NCI-H146 (cell line): ENCODE measurements around the gene BRWD1.

Source experiments
- DNase-seq: peaks from one replicate; lab custom pipeline; 2025; lab: John Stamatoyannopoulos, UW

Gene BRWD1

DNA sequence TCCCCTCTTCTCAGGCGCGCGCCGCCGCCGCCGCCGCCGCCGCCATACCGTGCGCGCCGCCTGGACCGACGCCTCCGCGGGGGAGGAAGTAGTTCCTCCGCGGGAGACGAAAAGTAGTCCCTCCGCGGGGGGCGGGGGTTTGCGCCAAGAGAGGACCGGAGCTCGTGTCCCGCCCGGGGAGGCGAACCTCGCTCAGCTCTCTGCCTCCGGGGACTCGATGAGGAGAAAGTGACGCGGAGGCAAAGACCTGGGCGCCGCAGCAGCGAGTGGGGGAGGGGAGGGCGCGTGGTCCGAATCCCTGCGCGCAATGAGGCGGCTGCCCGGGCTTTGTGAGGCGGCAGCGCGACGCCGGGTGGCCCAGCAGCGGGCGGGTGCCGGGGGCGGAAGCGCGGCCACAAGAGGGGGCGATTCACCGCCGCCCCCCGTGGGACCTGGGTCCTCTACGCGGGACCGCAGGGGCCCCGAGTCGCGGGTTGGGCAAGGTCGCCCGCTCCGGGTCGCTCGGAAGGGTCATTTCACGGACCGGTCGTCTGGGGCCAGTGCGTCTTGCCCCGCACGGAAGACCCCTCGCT lies at the start of gene BRWD1:
Gene BRWD1, minus strand, starts transcription at position 62 of the 572 bp plus-strand sequence. CDS start 141 bp downstream, outside the sequence.
- peak; percentile 81 for DNase-seq

GRCh38 chr21:39362733-39363132 lies 49.3 kb upstream of the BRWD1 start:
- DNase-seq = no peak

GRCh38 chr21:39359382-39359781 lies 46.0 kb upstream of the BRWD1 start:
- DNase-seq = no peak

- DNase-seq = no peak
Measured at GRCh38 chr21:39353295-39353694, 39.9 kb upstream of the BRWD1 start.

DNA sequence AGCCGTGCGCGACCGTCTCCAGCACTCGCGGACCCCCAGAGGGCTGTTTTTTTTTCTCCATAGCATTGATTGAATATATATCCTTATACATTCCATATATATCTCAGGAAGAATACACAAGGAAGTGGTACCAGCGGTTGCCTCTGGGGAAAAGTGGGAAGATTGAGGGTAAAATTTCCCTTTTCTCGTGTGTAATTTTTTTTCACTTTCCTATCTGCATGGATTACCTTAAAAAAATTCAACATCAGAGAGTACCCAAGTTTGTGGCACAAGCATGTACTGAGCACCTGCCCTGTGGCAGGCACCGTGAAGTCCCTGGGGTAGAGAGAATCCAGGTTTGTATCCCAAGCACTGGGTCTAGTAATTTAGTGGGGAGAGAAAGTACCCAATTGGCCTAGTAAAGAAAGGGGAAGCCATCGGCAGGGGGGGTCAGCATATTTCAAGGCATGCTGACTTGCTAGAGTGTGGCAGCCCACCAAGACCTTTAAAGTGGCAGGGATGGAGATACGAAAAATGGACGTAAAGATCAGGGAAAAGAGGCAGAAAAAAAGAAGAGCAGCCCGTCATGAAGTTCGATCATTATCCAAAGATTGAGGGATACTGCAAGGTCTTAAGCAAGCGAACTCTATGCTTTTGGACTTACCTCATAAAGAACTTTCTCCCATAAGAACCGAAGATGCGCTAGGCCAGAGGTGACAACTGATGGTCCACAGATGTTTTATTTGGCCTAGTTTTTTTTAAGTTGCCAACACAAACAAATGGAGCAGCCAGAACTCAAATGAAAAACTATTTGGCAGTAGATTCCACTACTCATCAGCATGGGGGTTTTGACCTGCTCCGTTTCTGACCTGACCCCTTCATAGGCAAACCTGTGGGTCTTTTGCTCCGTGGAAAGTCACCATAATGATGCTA lies 36.9 kb upstream of the BRWD1 start:
- DNase-seq = no peak

DNA sequence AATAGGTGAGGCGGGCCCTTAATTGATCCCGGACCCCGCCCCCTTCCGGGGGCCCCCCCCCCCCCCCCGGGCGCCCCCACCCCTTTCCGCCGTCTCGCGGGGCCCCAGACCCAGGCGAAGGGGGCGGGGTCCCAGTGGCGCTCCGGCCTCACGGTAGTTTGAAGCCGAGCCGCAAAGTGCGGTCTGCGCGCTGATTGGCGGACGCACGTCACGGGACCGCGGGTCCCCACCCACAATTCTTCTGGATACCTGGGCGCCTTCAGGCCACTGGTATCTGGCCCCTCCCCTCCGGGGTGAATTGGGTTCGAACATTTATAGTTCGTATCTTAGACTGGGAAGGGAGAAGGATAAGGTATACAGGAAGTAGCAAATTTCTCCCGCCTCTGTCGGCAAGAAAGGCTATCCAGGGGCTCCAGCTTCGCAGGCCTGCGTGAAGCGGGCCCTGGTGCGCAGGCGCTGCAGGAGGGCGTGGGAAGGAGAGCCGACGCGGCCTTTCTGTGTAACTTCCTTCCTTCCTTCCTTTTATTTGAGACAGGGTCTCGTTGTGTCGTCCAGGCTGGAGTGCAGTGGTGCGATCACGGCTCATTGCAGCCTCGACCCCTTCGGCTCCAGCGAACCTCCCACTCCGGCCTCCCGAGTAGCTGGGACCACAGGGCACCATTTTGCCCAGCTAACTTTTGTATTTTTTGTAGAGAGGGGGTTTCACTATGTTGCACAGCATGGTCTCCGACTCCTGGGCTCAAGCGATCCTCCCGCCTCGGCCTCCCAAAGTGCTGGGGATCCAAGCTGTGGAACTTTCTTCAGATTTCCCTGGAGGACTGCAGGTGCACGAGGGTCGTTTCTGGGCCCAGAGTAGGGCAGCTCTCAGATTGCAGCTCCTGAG lies 36.0 kb upstream of the BRWD1 start:
- DNase-seq = peak; percentile 95

DNA sequence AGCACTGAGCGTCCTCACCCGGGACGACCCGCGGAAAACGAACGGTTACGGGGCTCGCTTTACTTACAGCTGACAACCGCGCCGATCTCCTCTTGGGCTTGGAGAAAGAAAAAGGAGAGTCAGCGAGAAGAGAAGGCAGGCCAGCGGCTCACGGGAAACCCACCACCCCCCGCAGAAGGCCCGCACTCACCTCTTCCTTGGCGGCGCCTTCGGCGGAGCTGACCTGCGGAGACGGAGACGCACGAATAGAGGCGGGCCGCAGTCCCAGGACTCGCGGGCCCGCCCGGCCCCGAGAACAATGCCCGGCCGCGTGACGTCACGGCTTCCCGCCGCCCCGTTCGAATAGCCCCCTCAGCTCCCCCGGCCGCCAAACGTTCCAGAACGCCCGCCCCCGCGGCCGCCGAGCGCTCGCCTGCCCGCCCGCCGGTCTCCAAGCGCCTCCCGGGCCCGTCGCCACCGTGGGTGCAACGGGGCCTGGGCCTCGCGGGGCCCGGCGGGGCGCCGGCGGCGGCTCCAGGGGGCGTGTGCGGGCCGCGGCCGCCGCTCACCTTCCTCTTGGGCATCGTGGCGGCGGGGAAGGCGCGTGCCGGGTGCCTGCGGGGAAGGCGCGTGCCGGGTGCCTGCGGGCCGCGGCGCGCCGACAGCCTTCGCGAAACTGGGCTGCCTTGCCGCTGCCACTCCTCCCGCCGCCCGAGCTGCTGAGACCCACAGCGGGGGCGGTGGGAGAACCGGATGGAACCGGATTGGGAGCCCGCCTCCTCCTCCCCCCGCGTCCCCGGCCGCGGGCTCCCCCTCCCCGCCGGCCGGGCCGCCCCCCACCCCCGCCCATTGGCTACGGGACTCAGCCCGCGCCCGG lies 35.2 kb upstream of the BRWD1 start, which contains the start of gene HMGN1:
Gene HMGN1, minus strand, starts transcription at position 734 of the 856 bp plus-strand sequence. Its CDS starts 171 bp downstream, at position 563.
- DNase-seq = peak; percentile 95

DNA sequence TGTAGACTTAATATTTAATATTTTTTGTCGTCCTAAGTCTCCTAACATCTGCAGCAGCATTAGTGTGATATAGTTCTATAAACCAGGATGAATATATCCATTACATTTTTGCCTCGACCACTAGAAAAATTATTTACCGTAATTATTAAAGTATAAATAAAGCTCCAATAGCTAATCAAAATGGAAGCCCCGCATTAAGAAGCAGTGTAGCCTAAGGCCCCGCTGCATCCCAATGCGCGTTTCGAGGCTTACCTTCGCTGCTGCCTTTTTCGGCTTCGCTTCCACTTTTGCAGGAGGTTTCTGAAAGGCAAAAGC lies 34.6 kb upstream of the BRWD1 start:
- peak; percentile 37 for DNase-seq

DNA sequence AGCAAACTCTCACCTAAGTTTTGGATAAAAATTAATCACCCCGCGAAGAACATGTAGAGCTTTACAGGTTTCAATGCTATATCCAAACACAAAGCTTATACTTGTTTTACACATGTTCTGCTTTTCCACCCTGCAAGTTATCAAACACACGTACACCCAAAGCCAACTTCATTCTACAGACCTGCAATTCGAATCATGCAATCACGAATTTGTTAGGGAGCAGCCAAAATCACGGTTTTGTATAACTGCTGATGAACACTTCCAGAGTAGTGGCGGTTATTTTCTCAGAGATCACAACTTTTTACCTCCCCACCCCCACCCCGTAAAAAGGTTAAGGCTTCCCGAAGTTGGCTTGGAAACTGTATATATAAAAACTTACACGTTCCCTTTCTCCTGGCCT lies 34.1 kb upstream of the BRWD1 start:
- no peak for DNase-seq

DNA sequence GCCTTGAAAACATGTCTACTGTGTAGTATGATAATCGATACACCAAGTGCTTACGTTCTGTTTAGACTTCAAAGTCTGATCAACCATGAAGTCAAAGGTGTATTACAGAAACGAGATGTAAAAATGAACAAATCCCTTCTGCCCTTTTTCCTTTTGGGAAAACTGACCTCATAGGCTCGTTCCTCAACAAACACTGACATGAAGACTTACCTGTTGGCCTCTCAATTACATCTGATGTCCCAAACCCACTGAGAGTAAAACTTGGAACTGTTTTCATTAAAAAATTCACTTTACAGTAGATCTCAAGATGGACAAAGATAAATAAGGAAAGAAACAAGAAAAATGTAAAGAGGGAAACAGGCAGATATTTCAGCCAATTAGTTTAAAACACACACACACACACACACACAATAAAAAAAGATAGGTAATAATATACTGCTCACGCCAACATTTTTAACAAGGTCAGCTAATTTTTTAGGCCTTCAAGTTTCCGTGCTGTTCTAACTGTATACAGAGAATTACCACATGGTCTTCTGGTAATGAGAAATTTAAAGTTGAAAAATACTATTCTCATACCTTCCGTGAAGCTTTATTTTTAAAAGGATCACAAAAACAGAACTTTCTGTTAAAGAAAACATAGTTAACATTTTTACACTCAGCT lies 33.4 kb upstream of the BRWD1 start:
- DNase-seq = no peak

GRCh38 chr21:39346206-39346605 lies 32.8 kb upstream of the BRWD1 start:
- DNase-seq = no peak

- DNase-seq = no peak
Measured at GRCh38 chr21:39345440-39345839, 32.0 kb upstream of the BRWD1 start.

DNA sequence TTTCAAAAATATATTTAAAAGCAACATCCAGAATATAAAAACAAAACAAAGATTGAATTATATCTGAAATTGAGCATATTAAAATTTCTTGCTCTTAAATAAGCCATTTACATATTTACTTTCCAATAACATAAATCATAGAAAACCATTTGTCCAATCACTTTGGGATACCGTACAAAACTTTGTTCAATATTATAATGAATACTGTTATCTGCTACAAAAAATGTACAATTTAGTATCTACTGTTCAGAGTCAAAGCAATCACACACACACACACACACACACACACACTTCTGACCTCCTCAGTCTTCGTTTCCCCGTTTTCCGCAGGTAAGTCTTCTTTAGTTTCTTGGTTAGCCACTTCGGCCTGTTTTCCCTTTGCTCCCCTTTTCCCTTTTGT lies 31.4 kb upstream of the BRWD1 start:
- DNase-seq = no peak

DNA sequence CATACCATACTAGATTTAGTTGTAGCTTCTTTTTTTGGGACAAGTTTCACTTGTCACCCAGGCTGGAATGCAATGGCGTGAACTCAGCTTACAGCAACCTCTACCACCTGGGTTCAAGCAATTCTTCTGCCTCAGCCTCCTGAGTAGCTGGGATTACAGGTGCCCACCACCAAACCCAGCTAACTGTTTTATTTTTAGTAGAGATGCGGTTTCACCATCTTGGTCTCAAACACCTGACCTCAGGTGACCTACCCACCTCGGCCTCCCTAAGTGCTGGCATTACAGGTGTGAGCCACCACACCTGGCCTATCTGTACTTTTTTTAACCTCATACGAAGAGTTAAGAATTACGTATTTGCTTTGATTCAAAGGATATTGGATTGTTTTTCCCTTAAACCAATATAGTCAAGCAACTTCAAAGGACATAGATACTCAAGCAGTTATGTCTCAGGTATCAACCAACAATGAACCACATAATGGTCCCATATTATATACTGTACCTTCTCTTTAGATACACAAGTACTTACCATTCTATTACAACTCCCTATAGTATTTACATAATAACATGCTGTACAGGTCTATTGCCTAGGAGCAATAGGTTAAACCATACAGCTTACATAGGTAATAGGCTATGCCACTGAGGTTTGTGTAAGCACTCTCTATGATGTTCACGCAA lies 28.0 kb upstream of the BRWD1 start:
- DNase-seq = no peak

DNA sequence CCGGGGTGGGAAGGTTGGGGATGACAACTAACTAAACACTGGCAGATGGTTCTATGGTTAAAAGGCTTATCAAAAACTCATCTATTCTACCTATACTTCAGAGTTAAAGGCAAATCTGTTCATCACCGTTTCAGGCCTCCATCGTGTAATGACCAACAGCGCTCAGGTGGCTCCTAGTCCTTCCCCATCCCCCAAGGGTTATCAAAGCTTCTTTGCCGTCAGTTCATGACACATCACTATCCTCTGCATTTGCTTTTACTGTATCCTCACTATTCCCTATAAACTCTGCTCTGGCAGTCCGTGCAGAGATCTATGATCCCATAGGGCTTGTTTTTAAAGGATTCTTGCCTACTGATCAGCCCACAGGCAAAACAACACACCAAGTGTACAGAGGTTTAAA lies 27.3 kb upstream of the BRWD1 start:
- no peak for DNase-seq

DNA sequence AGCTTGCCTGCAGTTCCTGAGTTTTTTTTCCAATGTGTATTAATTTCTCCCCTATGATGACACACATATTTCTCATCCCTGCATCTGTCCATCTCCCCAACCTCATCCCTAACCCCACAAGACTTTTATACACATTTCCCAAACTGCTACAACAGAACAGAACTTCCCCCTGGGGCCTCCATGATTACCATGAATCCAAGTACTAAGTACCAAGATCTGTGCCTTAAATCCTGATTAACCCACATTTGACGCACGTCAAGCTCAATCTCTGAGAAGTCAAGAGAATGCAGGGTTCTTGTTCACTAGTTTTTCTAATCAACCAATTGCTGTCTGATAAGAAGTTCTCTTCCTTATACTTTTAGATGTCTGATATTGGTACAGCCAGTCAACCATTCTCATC lies 25.8 kb upstream of the BRWD1 start:
- DNase-seq = no peak

DNA sequence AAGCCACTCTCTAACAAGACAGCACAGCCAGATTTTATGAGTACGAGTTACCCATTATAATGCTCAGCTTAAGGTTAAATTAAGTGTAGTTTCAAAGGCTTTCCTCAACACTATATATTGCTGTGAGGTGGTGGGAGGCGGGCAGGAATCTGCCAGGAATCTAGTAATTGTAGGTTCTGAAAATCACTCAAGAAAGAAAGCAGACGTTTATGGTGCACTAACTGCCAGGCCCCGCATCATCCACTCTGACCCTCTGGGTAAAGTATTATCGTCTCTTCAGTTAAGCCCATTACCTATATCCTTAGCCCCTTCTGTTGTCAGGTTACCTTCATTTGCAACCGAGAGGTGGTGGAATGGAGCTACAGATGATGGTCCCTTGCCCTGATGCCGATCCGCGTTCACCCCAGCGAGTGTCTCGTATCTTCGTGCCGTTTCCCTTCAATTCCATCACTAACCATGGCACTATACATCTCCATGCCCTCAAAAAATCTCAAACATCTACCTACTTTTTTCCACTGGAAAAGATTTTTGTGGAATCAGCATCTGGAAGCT lies 23.1 kb upstream of the BRWD1 start:
- no peak for DNase-seq

- DNase-seq = no peak
Measured at GRCh38 chr21:39334611-39335010, 21.2 kb upstream of the BRWD1 start.

- DNase-seq = peak; percentile 16
Measured at GRCh38 chr21:39332175-39332574, 18.7 kb upstream of the BRWD1 start.

DNA sequence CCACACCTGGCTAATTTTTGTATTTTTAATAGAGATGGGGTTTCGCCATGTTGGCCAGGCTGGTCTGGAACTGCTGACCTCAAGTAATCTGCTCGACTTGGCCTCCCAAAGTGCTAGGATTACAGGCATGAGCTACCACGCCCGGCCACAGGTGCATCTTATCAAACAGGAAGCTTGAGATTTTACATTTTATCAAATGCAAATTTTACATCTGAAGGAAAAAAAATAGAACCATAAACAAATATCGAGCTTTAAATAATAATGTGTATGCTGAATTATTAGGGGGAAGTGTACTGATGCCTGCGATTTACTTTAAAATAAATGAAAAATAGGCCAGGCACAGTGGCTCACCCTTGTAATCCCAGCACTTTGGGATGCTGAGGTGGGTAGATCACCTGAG lies 16.6 kb upstream of the BRWD1 start:
- no peak for DNase-seq
